CD8-positive, alpha-beta memory T cell (primary cell): ENCODE measurements around the gene GRHL3. TPM values are rescaled to one million over a fixed set of nuclear protein-coding genes. Genes with fewer than 3 reads are reported as not detected.
"Not testable (repeated sequence)": the region's sequence is repeated elsewhere in the genome, so short reads cannot be mapped to it uniquely, and the experiment has no call there.

Experiments
- CTCF ChIA-PET: fragments of 350-600 bp; sonication (Branson Sonifier 250); formaldehyde crosslinking; loops from one replicate; lab custom pipeline; 2021; ENCODE audit warnings: antibody characterized with exemption; lab: Charles Lee
- POLR2A ChIA-PET: fragments of 350-600 bp; sonication (Branson Sonifier 250); formaldehyde crosslinking; loops from one replicate; lab custom pipeline; 2021; ENCODE audit warnings: antibody characterized with exemption; lab: Charles Lee
- DNase-seq, 5 donors: peaks; one replicate each; pipeline versions ENCODE4 v3.0.0 to v3.0.0-alpha.2; 2020 to 2022; ENCODE audit warnings: mixed read lengths in 1 of 5
- H3K27ac ChIP-seq: one replicate; pipeline ENCODE4 v1.7.0; 2013; ENCODE audit warnings: low read depth, mild to moderate bottlenecking, low read length, moderate library complexity
- H3K27me3 ChIP-seq: 2 replicates; pipeline ENCODE4 v1.7.0; 2013; ENCODE audit warnings: low read length, mild to moderate bottlenecking; ENCODE audit not compliant: insufficient read depth, poor library complexity, severe bottlenecking
- H3K36me3 ChIP-seq: 2 replicates; pipeline ENCODE4 v1.7.0; 2013; ENCODE audit warnings: mild to moderate bottlenecking, low read length, moderate library complexity; ENCODE audit not compliant: insufficient read depth
- H3K4me1 ChIP-seq: 2 replicates; pipeline ENCODE4 v1.7.0; 2013; ENCODE audit warnings: mild to moderate bottlenecking, low read length, moderate library complexity; ENCODE audit not compliant: insufficient read depth
- H3K4me3 ChIP-seq: 2 replicates; pipeline ENCODE4 v1.7.0; 2013; ENCODE audit warnings: mild to moderate bottlenecking, low read length
- H3K9me3 ChIP-seq: 2 replicates; pipeline ENCODE4 v1.7.0; 2013; ENCODE audit warnings: mild to moderate bottlenecking, low read length
- H3K27ac Mint-ChIP-seq, 8 donors: one replicate each; pipeline ENCODE4 v1.8.0; 2020 to 2021; ENCODE audit warnings: mixed read lengths in 8 of 8, mild to moderate bottlenecking in 6 of 8, inconsistent platforms in 3 of 8, moderate library complexity in 3 of 8
- H3K27me3 Mint-ChIP-seq, 2 donors: one replicate each; pipeline ENCODE4 v1.8.0; 2020 to 2021; ENCODE audit warnings: mixed read lengths in 2 of 2, mild to moderate bottlenecking in 1 of 2, moderate library complexity in 1 of 2
- H3K36me3 Mint-ChIP-seq, 3 donors: one replicate each; pipeline ENCODE4 v1.8.0; 2020 to 2021; ENCODE audit warnings: mixed read lengths in 3 of 3, inconsistent platforms in 1 of 3, mild to moderate bottlenecking in 1 of 3
- H3K4me1 Mint-ChIP-seq, 3 donors: one replicate each; pipeline ENCODE4 v1.8.0; 2020 to 2021; ENCODE audit warnings: mixed read lengths in 3 of 3, inconsistent platforms in 1 of 3, mild to moderate bottlenecking in 1 of 3
- H3K4me3 Mint-ChIP-seq, 7 donors: one replicate each; pipeline ENCODE4 v1.8.0; 2020 to 2021; ENCODE audit warnings: mixed read lengths in 7 of 7, mild to moderate bottlenecking in 6 of 7, moderate library complexity in 4 of 7, inconsistent platforms in 2 of 7
- H3K9me3 Mint-ChIP-seq, 5 donors: one replicate each; pipeline ENCODE4 v1.8.0; 2020 to 2022; ENCODE audit warnings: mixed read lengths in 5 of 5, mild to moderate bottlenecking in 3 of 5, moderate library complexity in 2 of 5, inconsistent platforms in 1 of 5
- polyA plus RNA-seq: library from polyadenylated mRNA; unstranded; fragments of 300-500 nt; fragmentation: Illumina TruSeq; gene quantifications from one replicate; pipeline ENCODE4 v1.2.3, GENCODE V29; 2021
- total RNA-seq, 2 experiments: library from RNA; stranded (reverse); gene quantifications; one replicate each; pipeline ENCODE4 v1.2.3, GENCODE V29; 2021

Gene GRHL3
- total and polyA plus RNA-seq, 3 experiments from 2014 or later = 0.13 to 0.29 TPM; not detected in 1

- H3K9me3 Mint-ChIP-seq = no peaks in the 10 kb centered on the region
- ChIA-PET CTCF (no interaction called here), POLR2A (interaction anchor here (0.6 kb wide), 1 partner anchor 12 kb away, joined by 5 read pairs; no protein-coding TSS in a partner anchor)
- no peak overlapping the region for H3K4me3 Mint-ChIP-seq
- peaks cover 6% of the 10 kb centered on the region for H3K27me3 ChIP-seq
- peaks cover 8 to 14% (median 11%) of the 10 kb centered on the region in 3 donors for H3K4me1 Mint-ChIP-seq
- H3K36me3 ChIP-seq = no peaks in the 10 kb centered on the region
- H3K9me3 ChIP-seq = no peaks in the 10 kb centered on the region
- no peak overlapping the region for H3K27ac ChIP-seq
- H3K4me3 ChIP-seq = no peak overlapping the region
- no peak overlapping the region for H3K27ac Mint-ChIP-seq
- H3K36me3 Mint-ChIP-seq = no peaks in the 10 kb centered on the region
- H3K27me3 Mint-ChIP-seq = peaks cover 2 to 18% of the 10 kb centered on the region in 2 donors
- H3K4me1 ChIP-seq = no peaks in the 10 kb centered on the region
- DNase-seq = no peak
Observed at GRCh38 chr1:24279590-24280232, 39.4 kb upstream of the GRHL3 start.

GRCh38 chr1:24281591-24281990 lies 37.6 kb upstream of the GRHL3 start:
- ChIA-PET CTCF (no interaction called here), POLR2A (no interaction called here)
- Mint-ChIP-seq H3K9me3 (no peaks in the 10 kb centered on the region), H3K27ac (no peak overlapping the region), H3K4me1 (peaks cover 8 to 14% (median 11%) of the 10 kb centered on the region in 3 donors), H3K36me3 (no peaks in the 10 kb centered on the region), H3K4me3 (no peak overlapping the region), H3K27me3 (peaks cover 0 to 4% of the 10 kb centered on the region in 2 donors)
- no peaks in the 10 kb centered on the region for H3K27me3 ChIP-seq
- no peaks in the 10 kb centered on the region for H3K4me1 ChIP-seq
- H3K36me3 ChIP-seq = no peaks in the 10 kb centered on the region
- H3K9me3 ChIP-seq = no peaks in the 10 kb centered on the region
- H3K4me3 ChIP-seq = no peak overlapping the region
- DNase-seq = no peak
- no peak overlapping the region for H3K27ac ChIP-seq

- no peaks in the 10 kb centered on the region for H3K36me3 Mint-ChIP-seq
- H3K27ac Mint-ChIP-seq = no peak overlapping the region
- POLR2A ChIA-PET = no interaction called here
- H3K27me3 Mint-ChIP-seq = peaks cover 0 to under 1% of the 10 kb centered on the region in 2 donors
- CTCF ChIA-PET = no interaction called here
- no peak overlapping the region for H3K4me3 Mint-ChIP-seq
- H3K27ac ChIP-seq = no peak overlapping the region
- no peak for DNase-seq
- H3K4me3 ChIP-seq = no peak overlapping the region
- H3K4me1 Mint-ChIP-seq = peaks cover 4 to 9% (median 6%) of the 10 kb centered on the region in 3 donors
- no peaks in the 10 kb centered on the region for H3K4me1 ChIP-seq
- no peaks in the 10 kb centered on the region for H3K9me3 ChIP-seq
- H3K27me3 ChIP-seq = no peaks in the 10 kb centered on the region
- H3K36me3 ChIP-seq = no peaks in the 10 kb centered on the region
- H3K9me3 Mint-ChIP-seq = no peaks in the 10 kb centered on the region
Observed at GRCh38 chr1:24282491-24282890, 36.7 kb upstream of the GRHL3 start.

GRCh38 chr1:24283326-24284155 lies 35.6 kb upstream of the GRHL3 start:
- Histone ChIP-seq H3K9me3 (no peaks in the 10 kb centered on the region), H3K27me3 (no peaks in the 10 kb centered on the region), H3K4me3 (no peak overlapping the region), H3K27ac (no peak overlapping the region), H3K36me3 (no peaks in the 10 kb centered on the region), H3K4me1 (no peaks in the 10 kb centered on the region)
- Mint-ChIP-seq H3K27ac (no peak overlapping the region), H3K27me3 (no peaks in the 10 kb centered on the region), H3K4me3 (no peak overlapping the region), H3K4me1 (no peaks in the 10 kb centered on the region), H3K9me3 (no peaks in the 10 kb centered on the region), H3K36me3 (no peaks in the 10 kb centered on the region)
- CTCF ChIA-PET = no interaction called here
- POLR2A ChIA-PET = no interaction called here
- DNase-seq = no peak

GRCh38 chr1:24284156-24284471 lies 35.0 kb upstream of the GRHL3 start:
- Histone ChIP-seq H3K36me3 (no peaks in the 10 kb centered on the region), H3K27ac (no peak overlapping the region), H3K9me3 (no peaks in the 10 kb centered on the region), H3K27me3 (no peaks in the 10 kb centered on the region), H3K4me3 (no peak overlapping the region), H3K4me1 (no peaks in the 10 kb centered on the region)
- ChIA-PET POLR2A (no interaction called here), CTCF (no interaction called here)
- H3K27ac Mint-ChIP-seq = no peak overlapping the region
- no peaks in the 10 kb centered on the region for H3K36me3 Mint-ChIP-seq
- no peaks in the 10 kb centered on the region for H3K27me3 Mint-ChIP-seq
- H3K9me3 Mint-ChIP-seq = no peaks in the 10 kb centered on the region
- H3K4me3 Mint-ChIP-seq = no peak overlapping the region
- no peak for DNase-seq
- no peaks in the 10 kb centered on the region for H3K4me1 Mint-ChIP-seq

- Mint-ChIP-seq H3K36me3 (no peaks in the 10 kb centered on the region), H3K4me3 (no peak overlapping the region), H3K4me1 (no peaks in the 10 kb centered on the region), H3K27ac (no peak overlapping the region), H3K27me3 (no peaks in the 10 kb centered on the region), H3K9me3 (no peaks in the 10 kb centered on the region)
- Histone ChIP-seq H3K36me3 (no peaks in the 10 kb centered on the region), H3K9me3 (no peaks in the 10 kb centered on the region), H3K27me3 (no peaks in the 10 kb centered on the region), H3K4me1 (no peaks in the 10 kb centered on the region), H3K27ac (no peak overlapping the region), H3K4me3 (no peak overlapping the region)
- POLR2A ChIA-PET = no interaction called here
- CTCF ChIA-PET = no interaction called here
- DNase-seq = no peak
Observed at GRCh38 chr1:24285231-24285630, 33.9 kb upstream of the GRHL3 start.

- ChIA-PET POLR2A (no interaction called here), CTCF (no interaction called here)
- no peak overlapping the region for H3K27ac Mint-ChIP-seq
- DNase-seq = no peak
- Histone ChIP-seq H3K27ac (no peak overlapping the region), H3K4me1 (no peaks in the 10 kb centered on the region), H3K4me3 (no peak overlapping the region), H3K27me3 (no peaks in the 10 kb centered on the region), H3K36me3 (no peaks in the 10 kb centered on the region), H3K9me3 (no peaks in the 10 kb centered on the region)
- H3K4me1 Mint-ChIP-seq = no peaks in the 10 kb centered on the region
- peaks cover 0 to 2% of the 10 kb centered on the region in 2 donors for H3K27me3 Mint-ChIP-seq
- no peak overlapping the region for H3K4me3 Mint-ChIP-seq
- no peaks in the 10 kb centered on the region for H3K36me3 Mint-ChIP-seq
- no peaks in the 10 kb centered on the region for H3K9me3 Mint-ChIP-seq
Observed at GRCh38 chr1:24286246-24287010, 32.7 kb upstream of the GRHL3 start.

GRCh38 chr1:24287779-24288178 lies 31.4 kb upstream of the GRHL3 start:
- H3K36me3 Mint-ChIP-seq = not testable (repeated sequence)

More at GRCh38 chr1:24287779-24288178, 31.4 kb upstream of the GRHL3 start:
- H3K27ac ChIP-seq, H3K4me1 Mint-ChIP-seq, H3K27ac Mint-ChIP-seq, H3K9me3 Mint-ChIP-seq, POLR2A ChIA-PET, H3K27me3 Mint-ChIP-seq, H3K4me1 ChIP-seq, CTCF ChIA-PET, H3K9me3 ChIP-seq, H3K4me3 Mint-ChIP-seq, H3K4me3 ChIP-seq, H3K27me3 ChIP-seq, DNase-seq, H3K36me3 ChIP-seq: not testable (repeated sequence)
